Fibroblast of mammary gland (primary cell): ENCODE data around the gene ZNF319.

Source experiments
- DNase-seq: peaks from one replicate; pipeline ENCODE4 v3.0.0-alpha.2; 2010; ENCODE audit warnings: low read depth
- H3K4me3 ChIP-seq: 2 replicates; pipeline ENCODE4 v1.5.1; 2011; ENCODE audit warnings: low read depth, mild to moderate bottlenecking, low read length, moderate library complexity; ENCODE audit not compliant: control insufficient read depth
- CTCF ChIP-seq: conservative IDR thresholded peaks from 2 replicates; pipeline ENCODE4 v1.5.1; 2011; ENCODE audit warnings: low read depth, low read length, inconsistent platforms; ENCODE audit not compliant: control insufficient read depth, insufficient read depth

The ZNF319 gene

DNA sequence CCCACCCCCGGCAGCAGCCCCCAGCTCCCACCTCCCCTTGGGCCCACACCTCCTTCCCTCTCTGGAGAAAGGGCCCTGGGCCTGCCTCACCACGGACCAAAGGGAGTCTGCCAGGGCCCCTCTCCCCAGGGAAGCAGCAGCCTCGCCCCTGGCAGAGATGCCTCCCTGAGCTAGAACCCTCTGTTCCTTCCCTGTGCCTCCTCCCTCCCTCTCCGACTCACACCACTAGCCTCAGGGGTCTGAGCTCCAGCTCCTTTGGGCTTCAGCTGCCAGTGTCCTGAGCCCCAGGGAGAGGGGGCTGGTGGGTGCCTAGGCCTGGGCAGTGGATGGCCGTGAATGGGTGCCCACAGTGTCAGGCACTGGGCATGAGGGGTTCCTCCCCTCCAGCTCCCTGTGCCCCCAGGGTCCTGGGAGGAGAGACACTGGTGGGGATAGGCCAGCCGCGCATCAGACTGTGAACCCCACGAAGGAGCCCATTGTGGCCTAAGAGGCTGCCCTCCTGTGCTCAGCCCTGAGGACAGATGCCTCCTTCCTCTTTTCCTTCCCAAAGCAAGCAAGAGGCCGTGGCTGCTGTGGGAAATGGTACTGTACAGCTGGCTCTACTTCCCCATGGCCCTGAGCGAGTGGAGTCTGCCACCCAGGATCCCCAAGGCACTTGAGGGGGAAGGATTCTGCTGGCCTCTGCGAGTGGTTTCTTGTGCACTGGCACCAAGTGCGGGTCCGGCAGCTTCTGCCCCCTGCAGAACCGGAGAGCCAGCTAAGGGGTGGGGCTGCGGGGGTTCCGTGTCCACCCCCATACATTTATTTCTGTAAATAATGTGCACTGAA lies 45.8 kb upstream of the ZNF319 start:
- TF ChIP-seq CTCF, result no peak
- no peak overlapping the region for H3K4me3 ChIP-seq
- no peak for DNase-seq

- no peak for DNase-seq
- H3K4me3 ChIP-seq, result no peak overlapping the region
- no peak for TF ChIP-seq CTCF
These were observed 44.6 kb upstream of the ZNF319 start for GRCh38 chr16:58045096-58045495.

DNA sequence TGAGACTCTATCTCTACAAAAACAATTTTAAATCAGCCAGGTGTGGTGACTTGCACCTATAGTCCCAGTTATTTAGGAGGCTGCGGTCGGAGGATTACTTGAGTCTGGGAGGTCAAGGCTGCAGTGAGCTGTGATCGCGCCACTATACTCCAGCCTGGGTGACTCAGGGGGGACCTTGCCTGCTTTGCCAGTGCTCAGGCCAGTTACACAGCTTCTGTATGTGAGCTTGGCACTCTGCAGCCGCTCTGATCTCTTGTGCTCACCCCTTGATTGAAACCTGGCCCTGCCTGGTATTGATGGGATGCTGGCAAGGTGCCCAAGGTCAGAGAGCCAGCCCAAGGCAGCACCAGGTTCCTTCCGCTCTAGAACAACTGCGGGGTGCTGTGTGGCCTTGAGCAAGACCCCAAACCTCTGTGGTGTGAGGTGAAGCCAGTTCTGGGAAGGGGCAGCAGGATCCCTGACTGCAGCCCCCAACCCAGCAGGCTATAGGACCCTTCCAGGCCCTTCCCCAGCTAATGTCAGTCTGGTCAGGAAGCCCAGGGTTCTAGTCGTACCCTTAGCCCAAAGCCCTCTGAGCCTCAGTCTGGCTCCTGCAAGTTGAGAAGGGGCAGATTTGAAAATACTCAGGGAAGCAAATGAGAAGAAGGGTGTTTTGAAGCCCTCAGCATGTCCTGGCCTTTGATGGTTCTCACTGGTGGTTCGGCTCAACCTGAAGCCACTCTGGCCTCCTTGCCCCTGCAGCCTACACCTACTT lies 44.0 kb upstream of the ZNF319 start:
- H3K4me3 ChIP-seq, result no peak overlapping the region
- no peak for DNase-seq
- TF ChIP-seq CTCF, result no peak

GRCh38 chr16:58043571-58044155 lies 43.2 kb upstream of the ZNF319 start:
- no peak for DNase-seq
- H3K4me3 ChIP-seq, result no peak overlapping the region
- no peak for TF ChIP-seq CTCF

GRCh38 chr16:58042886-58043515 lies 42.5 kb upstream of the ZNF319 start:
- no peak overlapping the region for H3K4me3 ChIP-seq
- no peak for DNase-seq
- no peak for TF ChIP-seq CTCF
